Smooth muscle cell (in vitro differentiated cells): ENCODE measurements around the gene ZNF124. TPM values are rescaled to one million over a fixed set of nuclear protein-coding genes. Genes with fewer than 3 reads are reported as not detected.

Experiments used
- DNase-seq: peaks from one replicate; lab custom pipeline; 2025; ENCODE audit not compliant: unreplicated experiment; lab: John Stamatoyannopoulos, UW
- H2AFZ ChIP-seq: fragments of 200-600 bp; sonication (generic); 2 replicates; pipeline ENCODE4 v1.6.0; 2016; ENCODE audit warnings: antibody characterized with exemption, low read depth, mild to moderate bottlenecking
- H3F3A ChIP-seq: fragments of 200-600 bp; sonication (generic); 2 replicates; pipeline ENCODE4 v1.6.0; 2017; ENCODE audit warnings: antibody characterized with exemption, low read depth
- H3K27ac ChIP-seq: fragments of 200-600 bp; sonication (generic); 2 replicates; pipeline ENCODE4 v1.5.1; 2016; ENCODE audit warnings: low read depth, mild to moderate bottlenecking
- H3K27me3 ChIP-seq: fragments of 200-600 bp; sonication (generic); 2 replicates; pipeline ENCODE4 v1.6.1; 2016; ENCODE audit warnings: low read depth, mild to moderate bottlenecking
- H3K36me3 ChIP-seq: fragments of 200-600 bp; sonication (generic); 2 replicates; pipeline ENCODE4 v1.5.1; 2016; ENCODE audit warnings: low read depth
- H3K4me1 ChIP-seq: fragments of 200-600 bp; sonication (generic); 2 replicates; pipeline ENCODE4 v1.5.1; 2016; ENCODE audit warnings: low read depth
- H3K4me2 ChIP-seq: fragments of 200-600 bp; sonication (generic); 2 replicates; pipeline ENCODE4 v1.6.0; 2016; ENCODE audit warnings: mild to moderate bottlenecking
- H3K4me3 ChIP-seq: fragments of 200-600 bp; sonication (generic); 2 replicates; pipeline ENCODE4 v1.5.1; 2016; ENCODE audit warnings: mild to moderate bottlenecking
- H3K79me2 ChIP-seq: fragments of 200-600 bp; sonication (generic); 2 replicates; pipeline ENCODE4 v1.6.0; 2016; ENCODE audit warnings: low read depth, mild to moderate bottlenecking
- H3K9ac ChIP-seq: fragments of 200-600 bp; sonication (generic); 2 replicates; pipeline ENCODE4 v1.6.0; 2016; ENCODE audit warnings: low read depth
- H3K9me3 ChIP-seq: fragments of 200-600 bp; sonication (generic); replicated peaks from 2 replicates; pipeline ENCODE4 v1.5.1; 2016; ENCODE audit warnings: low read depth
- H4K20me1 ChIP-seq: fragments of 200-600 bp; sonication (generic); 2 replicates; pipeline ENCODE4 v1.6.0; 2016; ENCODE audit warnings: low read depth
- CTCF ChIP-seq: fragments of 200-600 bp; sonication (generic); IDR thresholded peaks from 2 replicates; pipeline ENCODE4 v1.5.1; 2017; ENCODE audit warnings: borderline replicate concordance, mild to moderate bottlenecking, antibody characterized with exemption; ENCODE audit not compliant: insufficient read depth, poor library complexity, severe bottlenecking
- WGBS: methylation state at CpG from one replicate; pipeline ENCODE4 v1.1.7; 2016; ENCODE audit warnings: low lambda C conversion rate; 5-methylcytosine and 5-hydroxymethylcytosine counted together
- polyA plus RNA-seq: library from polyadenylated mRNA; unstranded; fragments of >200 nt; fragmentation: Nextera tagmentation; extraction: Ambion mirVana; gene quantifications from 2 replicates; pipeline ENCODE4 v1.2.1, GENCODE V29; 2016
- total RNA-seq: library from RNA; depleted of rRNA; stranded (reverse); fragments of >200 nt; gene quantifications from 2 replicates; pipeline ENCODE4 v1.2.3, GENCODE V29; 2014

The ZNF124 gene
- total and polyA plus RNA-seq, 2 experiments from 2014 or later, result 4.2 to 47.2 TPM

- H3K27me3 ChIP-seq, result no peaks in the 10 kb centered on the region
- 3% methylated on average over 52 of the region's 78 CpGs for WGBS
Observed at GRCh38 chr1:247111700-247112478, 59.9 kb downstream of the ZNF124 start.

GRCh38 chr1:247111259-247111699, 60.5 kb downstream of the ZNF124 start:
- H3K4me3 ChIP-seq, result peak overlapping the region; percentile 63

More at GRCh38 chr1:247111700-247112478, 59.9 kb downstream of the ZNF124 start:
- Histone ChIP-seq H3K4me2 (peak overlapping the region; percentile 95), H3K79me2 (no peaks in the 10 kb centered on the region), H2AFZ (peak overlapping the region; percentile 89), H3K9me3 (no peaks in the 10 kb centered on the region), H3K27ac (no peak overlapping the region), H3K4me3 (peak overlapping the region; percentile 63), H3K9ac (no peak overlapping the region), H4K20me1 (no peaks in the 10 kb centered on the region), H3F3A (peaks cover 5% of the 10 kb centered on the region), H3K4me1 (no peaks in the 10 kb centered on the region), H3K36me3 (no peaks in the 10 kb centered on the region)
- TF ChIP-seq CTCF, result no peak
- DNase-seq, result no peak

GRCh38 chr1:247110627-247111258, 61.1 kb downstream of the ZNF124 start:
- Histone ChIP-seq H3K9ac (peak overlapping the region; percentile 61), H3K4me3 (peak overlapping the region; percentile 63)
- WGBS, result 17% methylated on average over 30 of the region's 30 CpGs

More at GRCh38 chr1:247111259-247111699, 60.5 kb downstream of the ZNF124 start:
- peak overlapping the region; percentile 61 for H3K9ac ChIP-seq
- TF ChIP-seq CTCF, result no peak
- no peak overlapping the region for H3K27ac ChIP-seq
- H2AFZ ChIP-seq, result peak overlapping the region; percentile 89
- H3K4me2 ChIP-seq, result peak overlapping the region; percentile 95
- H3K36me3 ChIP-seq, result no peaks in the 10 kb centered on the region
- WGBS, result 1% methylated on average over 33 of the region's 62 CpGs
- no peak for DNase-seq
- no peaks in the 10 kb centered on the region for H3K79me2 ChIP-seq
- H3K27me3 ChIP-seq, result no peaks in the 10 kb centered on the region
- H3K9me3 ChIP-seq, result no peaks in the 10 kb centered on the region
- H3F3A ChIP-seq, result peaks cover 5% of the 10 kb centered on the region
- no peaks in the 10 kb centered on the region for H3K4me1 ChIP-seq
- no peaks in the 10 kb centered on the region for H4K20me1 ChIP-seq

More at GRCh38 chr1:247110627-247111258, 61.1 kb downstream of the ZNF124 start:
- no peak for DNase-seq
- Histone ChIP-seq H3K27me3 (no peaks in the 10 kb centered on the region), H2AFZ (peak overlapping the region; percentile 89), H3K4me1 (no peaks in the 10 kb centered on the region), H3F3A (peaks cover 5% of the 10 kb centered on the region), H3K9me3 (no peaks in the 10 kb centered on the region), H3K79me2 (no peaks in the 10 kb centered on the region), H3K27ac (no peak overlapping the region), H4K20me1 (no peaks in the 10 kb centered on the region), H3K36me3 (no peaks in the 10 kb centered on the region), H3K4me2 (peak overlapping the region; percentile 95)
- TF ChIP-seq CTCF, result no peak
